Neural cell (in vitro differentiated cells): Measurements from ENCODE around the gene ERVW-1.

Experiments
- CTCF ChIP-seq: fragments of 450-650 bp; IDR thresholded peaks from 2 replicates; pipeline ENCODE4 v1.5.1; 2014; ENCODE audit warnings: antibody characterized with exemption, mild to moderate bottlenecking, moderate library complexity; ENCODE audit not compliant: poor library complexity, severe bottlenecking
- EZH2 ChIP-seq: fragments of 200-600, 300-800 bp; shearing (Covaris generic), sonication (generic); IDR thresholded peaks from 2 replicates; pipeline ENCODE4 v1.6.1; 2014; ENCODE audit warnings: antibody characterized with exemption, low read length, borderline replicate concordance, mild to moderate bottlenecking; ENCODE audit not compliant: insufficient read depth, poor library complexity, severe bottlenecking
- MXI1 ChIP-seq: fragments of 450-650 bp; conservative IDR thresholded peaks from 2 replicates; pipeline ENCODE4 v1.6.1; 2014; ENCODE audit warnings: antibody characterized with exemption, mild to moderate bottlenecking; ENCODE audit not compliant: poor library complexity, severe bottlenecking
- POLR2AphosphoS5 ChIP-seq: IDR thresholded peaks from 2 replicates; pipeline ENCODE4 v1.6.1; 2012
- RAD21 ChIP-seq: fragments of 450-650 bp; conservative IDR thresholded peaks from 2 replicates; pipeline ENCODE4 v1.6.1; 2014; ENCODE audit warnings: antibody characterized with exemption, mild to moderate bottlenecking, moderate library complexity
- REST ChIP-seq: IDR thresholded peaks from 2 replicates; pipeline ENCODE4 v1.6.1; 2012; ENCODE audit warnings: borderline replicate concordance
- TAF1 ChIP-seq: IDR thresholded peaks from 2 replicates; pipeline ENCODE4 v1.6.1; 2012; ENCODE audit warnings: low read depth

- TF ChIP-seq CTCF (no peak), RAD21 (no peak), REST (no peak), MXI1 (no peak), POLR2AphosphoS5 (no peak), TAF1 (no peak), EZH2 (no peak)
Observed at GRCh38 chr7:92435542-92435941, 42.2 kb downstream of the ERVW-1 start.
